HepG2 (cell line): ENCODE measurements around the gene PSORS1C2. TPM values are rescaled to one million over a fixed set of nuclear protein-coding genes. Genes with fewer than 3 reads are reported as not detected.

ENCODE experiments used
- ATAC-seq: fragments of 200-7000 bp; cut with Tn5 transposase; 3 replicates; pipeline ENCODE4 v1.9.1; 2020; ENCODE audit warnings: mild to moderate bottlenecking, moderate library complexity
- BruUV-seq: library from RNA; stranded (reverse); fragments of 400-500 nt; replicated peaks from 2 replicates; lab custom pipeline; 2021; lab: Mats Ljungman, UMichigan
- CTCF ChIA-PET: fragments of 300-600 bp; formaldehyde crosslinking; extraction: SDS; loops from one replicate; lab custom pipeline; 2021; ENCODE audit warnings: low total read pairs, inconsistent platforms, low intra/inter-chr PET ratio; lab: Yijun Ruan, JAX
- POLR2A ChIA-PET: fragments of 350-600 bp; sonication (Branson Sonifier 250); formaldehyde crosslinking; loops from one replicate; lab custom pipeline; 2020; ENCODE audit warnings: antibody characterized with exemption, inconsistent platforms; lab: Yijun Ruan, JAX
- DNase-seq: peaks from one replicate; pipeline ENCODE4 v3.0.0-alpha.2; 2015; ENCODE audit warnings: low spot score
- FAIRE-seq: peaks from 3 replicates; lab custom pipeline; 2011; peaks lifted over from hg19 to GRCh38; lab: Jason Lieb, UNC
- H2AFZ ChIP-seq: one replicate; pipeline ENCODE4 v1.6.1; 2011; ENCODE audit warnings: low read length, inconsistent platforms
- H3K27ac ChIP-seq: fragments of 300-600 bp; 3 replicates; pipeline ENCODE4 v1.8.0; 2011; ENCODE audit warnings: mixed run types, mild to moderate bottlenecking, mixed read lengths, low read length, inconsistent platforms; ENCODE audit not compliant: insufficient read depth; ENCODE audit errors: extremely low read length
- H3K27me3 ChIP-seq, 2 experiments: fragments of 200-600 bp in 1 of 2; 2 replicates in 1 of 2; 3 replicates in 1 of 2; pipeline versions ENCODE4 v1.6.0 to v1.8.0; 2011; ENCODE audit warnings: low read length in 2 of 2, mild to moderate bottlenecking in 2 of 2, moderate library complexity in 2 of 2, inconsistent platforms in 1 of 2; ENCODE audit not compliant: insufficient read depth in 2 of 2, control insufficient read depth in 1 of 2
- H3K36me3 ChIP-seq, 2 experiments: fragments of 200-600 bp in 1 of 2; replicated peaks in 1 of 2; 2 replicates in 1 of 2; 3 replicates in 1 of 2; pipeline versions ENCODE4 v1.5.1 to v1.8.0; 2011; ENCODE audit warnings: low read length in 2 of 2, inconsistent platforms in 1 of 2; ENCODE audit not compliant: insufficient read depth in 2 of 2, control insufficient read depth in 1 of 2
- H3K4me1 ChIP-seq: 2 replicates; pipeline ENCODE4 v1.5.1; 2012; ENCODE audit warnings: low read length, inconsistent platforms; ENCODE audit not compliant: insufficient read depth
- H3K4me2 ChIP-seq: 2 replicates; pipeline ENCODE4 v1.6.0; 2011; ENCODE audit warnings: low read depth, low read length, inconsistent platforms
- H3K4me3 ChIP-seq, 3 experiments: fragments of 200-600 bp in 1 of 3; sonication (generic), shearing (Covaris generic) in 1 of 3; replicated peaks in 1 of 3; 2 replicates each; pipeline ENCODE4 v1.5.1; 2011 to 2016; ENCODE audit warnings: low read length in 3 of 3, inconsistent platforms in 2 of 3, low read depth in 2 of 3, mild to moderate bottlenecking in 2 of 3, control low read depth in 1 of 3, mixed read lengths in 1 of 3; ENCODE audit not compliant: insufficient read depth in 1 of 3
- H3K79me2 ChIP-seq: one replicate; pipeline ENCODE4 v1.6.1; 2011; ENCODE audit warnings: low read length, inconsistent platforms; ENCODE audit not compliant: insufficient read depth
- H3K9ac ChIP-seq: 2 replicates; pipeline ENCODE4 v1.6.0; 2011; ENCODE audit warnings: mild to moderate bottlenecking, low read depth, low read length, inconsistent platforms; ENCODE audit not compliant: insufficient read depth
- H3K9me3 ChIP-seq: 2 replicates; pipeline ENCODE4 v1.5.1; 2012; ENCODE audit warnings: mild to moderate bottlenecking, low read length
- H4K20me1 ChIP-seq: 2 replicates; pipeline ENCODE4 v1.6.0; 2011; ENCODE audit warnings: inconsistent platforms, mild to moderate bottlenecking, low read length, moderate library complexity; ENCODE audit not compliant: insufficient read depth
- CCDC6 ChIP-seq: sonication (generic); formaldehyde crosslinking; IDR thresholded peaks from 2 replicates; pipeline ENCODE4 v1.8.1; 2022; ENCODE audit warnings: mild to moderate bottlenecking, missing genetic modification reagents, moderate library complexity
- CHCHD3 ChIP-seq: sonication (generic); formaldehyde crosslinking; IDR thresholded peaks from 2 replicates; pipeline ENCODE4 v1.8.0; 2022; ENCODE audit warnings: mild to moderate bottlenecking, missing genetic modification reagents, moderate library complexity
- GATA4 ChIP-seq: sonication (generic); IDR thresholded peaks from 2 replicates; pipeline ENCODE4 v1.6.1; 2016; ENCODE audit warnings: antibody characterized with exemption, low read depth, borderline replicate concordance
- GATAD2A ChIP-seq: IDR thresholded peaks from 2 replicates; pipeline ENCODE4 v1.6.1; 2016
- GPN1 ChIP-seq: sonication (generic); formaldehyde crosslinking; IDR thresholded peaks from 2 replicates; pipeline ENCODE4 v1.5.1; 2020; ENCODE audit warnings: missing genetic modification reagents, borderline replicate concordance
- TBL1XR1 ChIP-seq: fragments of 150-350 bp; IDR thresholded peaks from 2 replicates; pipeline ENCODE4 v1.6.1; 2014; ENCODE audit warnings: borderline replicate concordance, low read length; ENCODE audit not compliant: partially characterized antibody
- ZMAT3 ChIP-seq: sonication (generic); formaldehyde crosslinking; conservative IDR thresholded peaks from 2 replicates; pipeline ENCODE4 v1.7.0; 2021; ENCODE audit warnings: missing genetic modification reagents
- ZNF251 ChIP-seq: sonication (generic); formaldehyde crosslinking; IDR thresholded peaks from 2 replicates; pipeline ENCODE4 v1.9.0; 2021; ENCODE audit warnings: mild to moderate bottlenecking, missing genetic modification reagents
- ZNF274 ChIP-seq: sonication (generic); formaldehyde crosslinking; IDR thresholded peaks from 2 replicates; pipeline ENCODE4 v1.5.1; 2020; ENCODE audit warnings: mild to moderate bottlenecking, missing genetic modification reagents
- ZNF574 ChIP-seq: sonication (generic); formaldehyde crosslinking; IDR thresholded peaks from 2 replicates; pipeline ENCODE4 v1.4.0; 2020; ENCODE audit warnings: missing genetic modification reagents
- ZNF724P ChIP-seq: sonication (generic); formaldehyde crosslinking; IDR thresholded peaks from 2 replicates; pipeline ENCODE4 v1.8.0; 2022; ENCODE audit warnings: missing genetic modification reagents, borderline replicate concordance
- ZNF792 ChIP-seq: IDR thresholded peaks from 2 replicates; pipeline ENCODE4 v1.6.1; 2016
- WGBS: methylation state at CpG from one replicate; pipeline ENCODE4 v1.1.6; 2017; ENCODE audit warnings: low lambda C conversion rate; 5-methylcytosine and 5-hydroxymethylcytosine counted together
- in situ Hi-C: cut with HindIII; loops from 2 replicates; pipeline ENCODE4 v1.10.0; 2017; ENCODE audit warnings: low pct_unique_long_range_greater_than_20kb; ENCODE audit not compliant: extremely low pct_ligation_motif_present
- intact Hi-C: fragments of 100-400 bp; cut with micrococcal nuclease; formaldehyde crosslinking; loops from one replicate; pipeline ENCODE4 v1.10.0; 2022; ENCODE audit not compliant: unreplicated experiment
- polyA plus RNA-seq, 8 experiments: library from polyadenylated mRNA; depleted of rRNA in 3 of 8; stranded (reverse) in 7 of 8; unstranded in 1 of 8; fragments of >200 nt; fragmentation: Illumina TruSeq in 4 of 8; extraction: Trizol in 4 of 8; gene quantifications; 2 replicates each; pipeline versions ENCODE4 v1.2.1 to v1.2.3, GENCODE V29; 2011 to 2016; ENCODE audit warnings: low read depth in 4 of 8, missing spikeins in 1 of 8, mixed read lengths in 1 of 8; ENCODE audit not compliant: insufficient read depth in 1 of 8
- total RNA-seq, 5 experiments: library from RNA; depleted of rRNA; stranded (reverse); fragments of >200 nt; fragmentation: Illumina TruSeq; extraction: Trizol; gene quantifications; 2 replicates each; pipeline ENCODE4 v1.2.3, GENCODE V29; 2016; ENCODE audit warnings: low read depth in 1 of 5
- TF ChIP-seq, protein P1 (sequence below): sonication (generic); formaldehyde crosslinking; conservative IDR thresholded peaks from 2 replicates; pipeline ENCODE4 v1.4.0; 2020; ENCODE audit warnings: missing genetic modification reagents
- TF ChIP-seq, protein P2 (sequence below): sonication (generic); formaldehyde crosslinking; IDR thresholded peaks from 2 replicates; pipeline ENCODE4 v1.5.0; 2020; ENCODE audit warnings: missing genetic modification reagents, mild to moderate bottlenecking, borderline replicate concordance
- TF ChIP-seq, protein P3 (sequence below): sonication (generic); formaldehyde crosslinking; IDR thresholded peaks from 2 replicates; pipeline ENCODE4 v1.8.1; 2023; ENCODE audit warnings: mild to moderate bottlenecking, moderate library complexity, missing genetic modification reagents
- TF ChIP-seq, protein P4 (sequence below): conservative IDR thresholded peaks from 2 replicates; pipeline ENCODE4 v1.6.1; 2018; ENCODE audit warnings: missing genetic modification reagents

PSORS1C2 gene
- total and polyA plus RNA-seq, 2 of the 13 experiments (the other 11 are each of a cell fraction or from before 2014, with no cell fraction given) = not detected

- Histone ChIP-seq H3K4me3 (peak within 1 kb of the TSS; percentile 76 to 90 (median 87)), H3K9me3 (no peaks in the 10 kb centered on the region), H3K27ac (peak within 1 kb of the TSS; percentile 66), H4K20me1 (no peaks in the 10 kb centered on the region), H3K4me2 (peak within 1 kb of the TSS; percentile 99), H3K4me1 (peaks cover 30% of the 10 kb centered on the region), H3K9ac (peak within 1 kb of the TSS; percentile 80), H3K27me3 (no peaks in the 10 kb centered on the region), H3K36me3 (peaks cover 4 to 18% of the 10 kb centered on the region in 2 experiments), H3K79me2 (no peaks in the 10 kb centered on the region), H2AFZ (peak within 1 kb of the TSS; percentile 35)
- BruUV-seq = no TSS peak
- DNase-seq (no peak), FAIRE-seq (no peak), ATAC-seq (peak; percentile 45)
- ChIA-PET POLR2A (interaction anchor here (0.8 to 1.1 kb wide), 3 partner anchors 10 to 36 kb away, joined by 3 read pairs; no protein-coding TSS in a partner anchor), CTCF (no interaction called here)
- intact Hi-C loops = loop anchor here (1.0 to 2.0 kb wide), 2 partner anchors 29 to 35 kb away; no protein-coding TSS in a partner anchor
- WGBS = 7% methylated on average over 14 of the region's 14 CpGs
- in situ Hi-C loops = no loop called here
- TF ChIP-seq GATAD2A (CRISPR knock-in tag) (no peak), ZMAT3 (CRISPR knock-in tag) (0 out of 2 replicates have a peak, but pooled peaks have one; percentile 6), ZNF574 (CRISPR knock-in tag) (peak; percentile 17; the same call in 1 of the 2 replicates), ZNF274 (CRISPR knock-in tag) (0 out of 2 replicates have a peak, but pooled peaks have one; percentile 45), GPN1 (CRISPR knock-in tag) (no peak), CCDC6 (CRISPR knock-in tag) (0 out of 2 replicates have a peak, but pooled peaks have one; percentile 5), ZNF251 (CRISPR knock-in tag) (no peak), TBL1XR1 (no peak), GATA4 (0 out of 2 replicates have a peak, but pooled peaks have one; percentile 13), ZNF724P (CRISPR knock-in tag) (0 out of 2 replicates have a peak, but pooled peaks have one; percentile 57), CHCHD3 (CRISPR knock-in tag) (0 out of 2 replicates have a peak, but pooled peaks have one; percentile 60), ZNF792 (CRISPR knock-in tag) (no peak)
- TF ChIP-seq, protein P1, sequence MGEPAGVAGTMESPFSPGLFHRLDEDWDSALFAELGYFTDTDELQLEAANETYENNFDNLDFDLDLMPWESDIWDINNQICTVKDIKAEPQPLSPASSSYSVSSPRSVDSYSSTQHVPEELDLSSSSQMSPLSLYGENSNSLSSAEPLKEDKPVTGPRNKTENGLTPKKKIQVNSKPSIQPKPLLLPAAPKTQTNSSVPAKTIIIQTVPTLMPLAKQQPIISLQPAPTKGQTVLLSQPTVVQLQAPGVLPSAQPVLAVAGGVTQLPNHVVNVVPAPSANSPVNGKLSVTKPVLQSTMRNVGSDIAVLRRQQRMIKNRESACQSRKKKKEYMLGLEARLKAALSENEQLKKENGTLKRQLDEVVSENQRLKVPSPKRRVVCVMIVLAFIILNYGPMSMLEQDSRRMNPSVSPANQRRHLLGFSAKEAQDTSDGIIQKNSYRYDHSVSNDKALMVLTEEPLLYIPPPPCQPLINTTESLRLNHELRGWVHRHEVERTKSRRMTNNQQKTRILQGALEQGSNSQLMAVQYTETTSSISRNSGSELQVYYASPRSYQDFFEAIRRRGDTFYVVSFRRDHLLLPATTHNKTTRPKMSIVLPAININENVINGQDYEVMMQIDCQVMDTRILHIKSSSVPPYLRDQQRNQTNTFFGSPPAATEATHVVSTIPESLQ (CRISPR knock-in tag) = no peak
- TF ChIP-seq, protein P2, sequence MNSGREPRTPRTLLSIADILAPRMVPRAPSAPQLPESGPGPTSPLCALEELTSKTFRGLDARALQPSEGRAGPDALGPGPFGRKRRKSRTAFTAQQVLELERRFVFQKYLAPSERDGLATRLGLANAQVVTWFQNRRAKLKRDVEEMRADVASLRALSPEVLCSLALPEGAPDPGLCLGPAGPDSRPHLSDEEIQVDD (CRISPR knock-in tag) = 0 out of 2 replicates have a peak, but pooled peaks have one; percentile 17
- TF ChIP-seq, protein P3, sequence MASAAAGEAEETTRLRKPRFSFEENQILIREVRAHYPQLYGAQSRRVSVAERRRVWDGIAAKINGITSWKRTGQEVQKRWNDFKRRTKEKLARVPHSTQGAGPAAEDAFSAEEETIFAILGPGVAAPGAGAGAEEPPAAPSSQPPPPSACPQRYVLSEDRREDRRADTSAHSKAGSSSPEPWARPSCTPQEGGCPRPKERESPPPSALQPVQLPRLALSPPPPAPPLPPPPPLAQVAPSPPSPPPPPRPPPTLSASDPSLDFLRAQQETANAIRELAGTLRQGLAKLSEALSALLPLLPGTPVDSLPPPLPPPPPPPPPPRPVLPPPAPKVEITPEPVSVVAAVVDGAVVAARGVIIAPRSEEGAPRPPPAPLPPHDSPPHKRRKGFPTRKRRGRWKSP (CRISPR knock-in tag) = no peak
- TF ChIP-seq, protein P4, sequence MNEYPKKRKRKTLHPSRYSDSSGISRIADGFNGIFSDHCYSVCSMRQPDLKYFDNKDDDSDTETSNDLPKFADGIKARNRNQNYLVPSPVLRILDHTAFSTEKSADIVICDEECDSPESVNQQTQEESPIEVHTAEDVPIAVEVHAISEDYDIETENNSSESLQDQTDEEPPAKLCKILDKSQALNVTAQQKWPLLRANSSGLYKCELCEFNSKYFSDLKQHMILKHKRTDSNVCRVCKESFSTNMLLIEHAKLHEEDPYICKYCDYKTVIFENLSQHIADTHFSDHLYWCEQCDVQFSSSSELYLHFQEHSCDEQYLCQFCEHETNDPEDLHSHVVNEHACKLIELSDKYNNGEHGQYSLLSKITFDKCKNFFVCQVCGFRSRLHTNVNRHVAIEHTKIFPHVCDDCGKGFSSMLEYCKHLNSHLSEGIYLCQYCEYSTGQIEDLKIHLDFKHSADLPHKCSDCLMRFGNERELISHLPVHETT = 0 out of 2 replicates have a peak, but pooled peaks have one; percentile 6
Observed at GRCh38 chr6:31157513-31158139, 18.8 kb upstream of the PSORS1C2 start, which contains the start of gene CCHCR1. Gene CCHCR1 (minus strand): TSS chr6:31157802. CDS start chr6:31157600, 202 bp downstream.
